A549 (cell line): ENCODE data around the gene KCNIP4.

Experiments used
- E2F6 ChIP-seq: IDR thresholded peaks from 2 replicates; pipeline ENCODE4 v1.6.1; 2012; ENCODE audit warnings: low read depth, borderline replicate concordance
- JUN ChIP-seq, 2 experiments: fragments of >200 bp; sonication (Bioruptor Twin); formaldehyde crosslinking; IDR thresholded peaks; 2 replicates in 1 of 2; 3 replicates in 1 of 2; pipeline ENCODE4 v1.6.1; 2016 to 2017
- JUNB ChIP-seq: fragments of >200 bp; sonication (Bioruptor Twin); formaldehyde crosslinking; IDR thresholded peaks from 2 replicates; pipeline ENCODE4 v1.6.1; 2016
- MAZ ChIP-seq: fragments of 150-350 bp; IDR thresholded peaks from 2 replicates; pipeline ENCODE4 v1.6.1; 2014; ENCODE audit warnings: antibody characterized with exemption, low read depth, low read length, borderline replicate concordance
- PBX3 ChIP-seq: IDR thresholded peaks from 2 replicates; pipeline ENCODE4 v1.6.1; 2012
- POLR2A ChIP-seq: IDR thresholded peaks from 2 replicates; pipeline ENCODE4 v1.6.1; 2012; ENCODE audit warnings: mild to moderate bottlenecking, low read length
- RFX5 ChIP-seq: fragments of 450-650 bp; IDR thresholded peaks from 2 replicates; pipeline ENCODE4 v1.7.1; 2014; ENCODE audit warnings: antibody characterized with exemption, mild to moderate bottlenecking, moderate library complexity
- USF2 ChIP-seq: fragments of 450-650 bp; IDR thresholded peaks from 2 replicates; pipeline ENCODE4 v1.6.1; 2014; ENCODE audit warnings: antibody characterized with exemption
- TF ChIP-seq, protein P1 (sequence below): fragments of >200 bp; sonication (Bioruptor Twin); formaldehyde crosslinking; IDR thresholded peaks from 3 replicates; pipeline ENCODE4 v1.5.1; 2016

GRCh38 chr4:21953653-21954052, 5.1 kb upstream of the KCNIP4 start:
- TF ChIP-seq, protein P1, sequence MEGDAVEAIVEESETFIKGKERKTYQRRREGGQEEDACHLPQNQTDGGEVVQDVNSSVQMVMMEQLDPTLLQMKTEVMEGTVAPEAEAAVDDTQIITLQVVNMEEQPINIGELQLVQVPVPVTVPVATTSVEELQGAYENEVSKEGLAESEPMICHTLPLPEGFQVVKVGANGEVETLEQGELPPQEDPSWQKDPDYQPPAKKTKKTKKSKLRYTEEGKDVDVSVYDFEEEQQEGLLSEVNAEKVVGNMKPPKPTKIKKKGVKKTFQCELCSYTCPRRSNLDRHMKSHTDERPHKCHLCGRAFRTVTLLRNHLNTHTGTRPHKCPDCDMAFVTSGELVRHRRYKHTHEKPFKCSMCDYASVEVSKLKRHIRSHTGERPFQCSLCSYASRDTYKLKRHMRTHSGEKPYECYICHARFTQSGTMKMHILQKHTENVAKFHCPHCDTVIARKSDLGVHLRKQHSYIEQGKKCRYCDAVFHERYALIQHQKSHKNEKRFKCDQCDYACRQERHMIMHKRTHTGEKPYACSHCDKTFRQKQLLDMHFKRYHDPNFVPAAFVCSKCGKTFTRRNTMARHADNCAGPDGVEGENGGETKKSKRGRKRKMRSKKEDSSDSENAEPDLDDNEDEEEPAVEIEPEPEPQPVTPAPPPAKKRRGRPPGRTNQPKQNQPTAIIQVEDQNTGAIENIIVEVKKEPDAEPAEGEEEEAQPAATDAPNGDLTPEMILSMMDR, result no peak
- TF ChIP-seq POLR2A (no peak), PBX3 (no peak), RFX5 (no peak), JUN (IDR thresholded peaks at IDR 0.05) (no peak), MAZ (no peak), JUNB (no peak), USF2 (no peak), E2F6 (no peak)
